WTC11 (cell line): ENCODE data around the gene DLGAP4. TPM values are rescaled to one million over a fixed set of nuclear protein-coding genes. Genes with fewer than 3 reads are reported as not detected.

ENCODE experiments used
- ATAC-seq: fragments of 200-7000 bp; cut with Tn5 transposase; 2 replicates; pipeline ENCODE4 v1.10.0; 2021; ENCODE audit warnings: mild to moderate bottlenecking, moderate library complexity
- CTCF ChIA-PET: fragments of 300-600 bp; sonication (Branson Sonifier 250); formaldehyde crosslinking; loops from one replicate; lab custom pipeline; 2021; ENCODE audit warnings: antibody characterized with exemption; lab: Charles Lee
- POLR2A ChIA-PET: fragments of 350-600 bp; sonication (Branson Sonifier 250); formaldehyde crosslinking; loops from one replicate; lab custom pipeline; 2021; ENCODE audit warnings: antibody characterized with exemption; lab: Charles Lee
- DNase-seq: peaks from one replicate; pipeline ENCODE4 v3.0.0; 2021; ENCODE audit warnings: low spot score
- H3K27ac Mint-ChIP-seq: 2 replicates; pipeline ENCODE4 v1.8.0; 2021; ENCODE audit warnings: mixed read lengths
- H3K27me3 Mint-ChIP-seq: 2 replicates; pipeline ENCODE4 v1.8.0; 2021; ENCODE audit warnings: low read depth, mild to moderate bottlenecking, moderate library complexity, mixed read lengths
- H3K36me3 Mint-ChIP-seq: 2 replicates; pipeline ENCODE4 v1.8.0; 2021; ENCODE audit warnings: mixed read lengths
- H3K4me1 Mint-ChIP-seq: 2 replicates; pipeline ENCODE4 v1.8.0; 2022; ENCODE audit warnings: mixed read lengths
- H3K4me3 Mint-ChIP-seq: 2 replicates; pipeline ENCODE4 v1.8.0; 2021; ENCODE audit warnings: mild to moderate bottlenecking, moderate library complexity, mixed read lengths
- H3K9me3 Mint-ChIP-seq: 2 replicates; pipeline ENCODE4 v1.8.0; 2021; ENCODE audit warnings: mixed read lengths
- EMX1 ChIP-seq: fragments of 250-450 bp; sonication (Bioruptor Pico); IDR thresholded peaks from 2 replicates; pipeline ENCODE4 v1.8.0; 2021; ENCODE audit warnings: mild to moderate bottlenecking
- ESRRA ChIP-seq: sonication (generic); formaldehyde crosslinking; IDR thresholded peaks from 2 replicates; pipeline ENCODE4 v1.8.1; 2022; ENCODE audit warnings: mild to moderate bottlenecking, missing genetic modification reagents, borderline replicate concordance
- FOXP1 ChIP-seq: sonication (generic); formaldehyde crosslinking; IDR thresholded peaks from 2 replicates; pipeline ENCODE4 v1.8.0; 2022; ENCODE audit warnings: missing genetic modification reagents, mild to moderate bottlenecking, moderate library complexity, borderline replicate concordance
- GABPB1 ChIP-seq: sonication (generic); formaldehyde crosslinking; IDR thresholded peaks from 2 replicates; pipeline ENCODE4 v1.8.1; 2023; ENCODE audit warnings: mild to moderate bottlenecking, missing genetic modification reagents
- MYBL2 ChIP-seq: sonication (generic); formaldehyde crosslinking; IDR thresholded peaks from 2 replicates; pipeline ENCODE4 v1.8.1; 2023; ENCODE audit warnings: mild to moderate bottlenecking, moderate library complexity, missing genetic modification reagents
- NFE2L1 ChIP-seq: sonication (generic); formaldehyde crosslinking; IDR thresholded peaks from 2 replicates; pipeline ENCODE4 v1.8.1; 2023; ENCODE audit warnings: missing genetic modification reagents
- NFYB ChIP-seq: sonication (generic); formaldehyde crosslinking; conservative IDR thresholded peaks from 2 replicates; pipeline ENCODE4 v1.8.0; 2022; ENCODE audit warnings: low read depth, missing genetic modification reagents
- NR2C2 ChIP-seq: sonication (generic); formaldehyde crosslinking; IDR thresholded peaks from 2 replicates; pipeline ENCODE4 v1.8.0; 2022; ENCODE audit warnings: mild to moderate bottlenecking, missing genetic modification reagents
- OVOL2 ChIP-seq: fragments of 250-450 bp; sonication (Bioruptor Pico); IDR thresholded peaks from 2 replicates; pipeline ENCODE4 v1.9.0; 2021; ENCODE audit warnings: mild to moderate bottlenecking, borderline replicate concordance
- SMAD4 ChIP-seq: sonication (generic); formaldehyde crosslinking; IDR thresholded peaks from 2 replicates; pipeline ENCODE4 v1.8.0; 2022; ENCODE audit warnings: mild to moderate bottlenecking, missing genetic modification reagents
- SP1 ChIP-seq: sonication (generic); formaldehyde crosslinking; conservative IDR thresholded peaks from 2 replicates; pipeline ENCODE4 v1.8.1; 2022; ENCODE audit warnings: missing genetic modification reagents
- TP53 ChIP-seq: sonication (generic); formaldehyde crosslinking; IDR thresholded peaks from 2 replicates; pipeline ENCODE4 v1.8.1; 2023; ENCODE audit warnings: mild to moderate bottlenecking, missing genetic modification reagents
- ZNF121 ChIP-seq: sonication (generic); formaldehyde crosslinking; IDR thresholded peaks from 2 replicates; pipeline ENCODE4 v1.8.0; 2023; ENCODE audit warnings: missing genetic modification reagents
- ZNF232 ChIP-seq: sonication (generic); formaldehyde crosslinking; IDR thresholded peaks from 2 replicates; pipeline ENCODE4 v1.8.0; 2022; ENCODE audit warnings: mild to moderate bottlenecking, missing genetic modification reagents
- ZNF423 ChIP-seq: fragments of 250-450 bp; sonication (Bioruptor Pico); IDR thresholded peaks from 2 replicates; pipeline ENCODE4 v2.1.2; 2022; ENCODE audit warnings: mild to moderate bottlenecking, moderate library complexity
- total RNA-seq: library from RNA; stranded (reverse); gene quantifications from 3 replicates; pipeline ENCODE4 v1.2.3, GENCODE V29; 2021
- TF ChIP-seq, protein P1 (sequence below): sonication (generic); formaldehyde crosslinking; IDR thresholded peaks from 2 replicates; pipeline ENCODE4 v1.8.0; 2023; ENCODE audit warnings: missing genetic modification reagents
- TF ChIP-seq, protein P2 (sequence below): sonication (generic); formaldehyde crosslinking; IDR thresholded peaks from 2 replicates; pipeline ENCODE4 v1.8.1; 2023; ENCODE audit warnings: mild to moderate bottlenecking, missing genetic modification reagents
- TF ChIP-seq, protein P3 (sequence below): sonication (generic); formaldehyde crosslinking; conservative IDR thresholded peaks from 2 replicates; pipeline ENCODE4 v1.8.1; 2023; ENCODE audit warnings: mild to moderate bottlenecking, low read depth, missing genetic modification reagents, moderate library complexity
- TF ChIP-seq, protein P4 (sequence below): sonication (generic); formaldehyde crosslinking; IDR thresholded peaks from 2 replicates; pipeline ENCODE4 v1.8.1; 2023; ENCODE audit warnings: mild to moderate bottlenecking, missing genetic modification reagents, moderate library complexity

Gene DLGAP4
- total RNA-seq, 1 experiment from 2014 or later, result 52.6 TPM

DNA sequence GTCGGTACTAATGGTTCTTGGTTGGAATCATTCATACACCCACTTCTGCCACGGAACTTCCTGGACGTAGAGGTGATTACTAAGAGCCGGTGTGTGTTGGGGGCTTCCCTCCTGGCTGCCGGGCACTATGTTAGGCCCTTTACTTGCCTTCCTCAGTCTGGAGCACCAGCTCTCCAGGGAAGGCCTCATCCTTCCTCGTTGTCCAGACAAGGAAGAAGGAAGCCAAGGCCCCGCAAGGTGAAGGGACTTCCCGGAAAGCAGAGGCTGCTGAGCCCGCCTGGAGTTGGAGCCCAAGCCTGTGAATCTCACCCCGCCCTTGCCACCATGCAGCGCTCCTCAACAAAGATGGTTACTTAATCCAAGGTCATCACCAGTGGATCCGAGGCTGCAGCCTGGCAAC, 43.7 kb upstream of the DLGAP4 start:
- Mint-ChIP-seq H3K36me3 (no peaks in the 10 kb centered on the region), H3K4me1 (peaks cover 15% of the 10 kb centered on the region), H3K4me3 (no peak overlapping the region), H3K9me3 (no peaks in the 10 kb centered on the region), H3K27ac (no peak overlapping the region), H3K27me3 (no peaks in the 10 kb centered on the region)
- ATAC-seq, result no peak
- ChIA-PET POLR2A (no interaction called here), CTCF (no interaction called here)
- DNase-seq, result no peak
- TF ChIP-seq NFYB (no peak), EMX1 (CRISPR knock-in tag) (no peak), FOXP1 (CRISPR knock-in tag) (no peak), NR2C2 (CRISPR knock-in tag) (no peak), ZNF232 (CRISPR knock-in tag) (no peak), SP1 (CRISPR knock-in tag) (no peak), OVOL2 (CRISPR knock-in tag) (no peak), TP53 (CRISPR knock-in tag) (no peak), SMAD4 (CRISPR knock-in tag) (no peak), MYBL2 (CRISPR knock-in tag) (no peak)
- TF ChIP-seq, protein P1, sequence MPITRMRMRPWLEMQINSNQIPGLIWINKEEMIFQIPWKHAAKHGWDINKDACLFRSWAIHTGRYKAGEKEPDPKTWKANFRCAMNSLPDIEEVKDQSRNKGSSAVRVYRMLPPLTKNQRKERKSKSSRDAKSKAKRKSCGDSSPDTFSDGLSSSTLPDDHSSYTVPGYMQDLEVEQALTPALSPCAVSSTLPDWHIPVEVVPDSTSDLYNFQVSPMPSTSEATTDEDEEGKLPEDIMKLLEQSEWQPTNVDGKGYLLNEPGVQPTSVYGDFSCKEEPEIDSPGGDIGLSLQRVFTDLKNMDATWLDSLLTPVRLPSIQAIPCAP (CRISPR knock-in tag), result no peak
- TF ChIP-seq, protein P2, sequence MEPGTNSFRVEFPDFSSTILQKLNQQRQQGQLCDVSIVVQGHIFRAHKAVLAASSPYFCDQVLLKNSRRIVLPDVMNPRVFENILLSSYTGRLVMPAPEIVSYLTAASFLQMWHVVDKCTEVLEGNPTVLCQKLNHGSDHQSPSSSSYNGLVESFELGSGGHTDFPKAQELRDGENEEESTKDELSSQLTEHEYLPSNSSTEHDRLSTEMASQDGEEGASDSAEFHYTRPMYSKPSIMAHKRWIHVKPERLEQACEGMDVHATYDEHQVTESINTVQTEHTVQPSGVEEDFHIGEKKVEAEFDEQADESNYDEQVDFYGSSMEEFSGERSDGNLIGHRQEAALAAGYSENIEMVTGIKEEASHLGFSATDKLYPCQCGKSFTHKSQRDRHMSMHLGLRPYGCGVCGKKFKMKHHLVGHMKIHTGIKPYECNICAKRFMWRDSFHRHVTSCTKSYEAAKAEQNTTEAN (CRISPR knock-in tag), result no peak
- TF ChIP-seq, protein P3, sequence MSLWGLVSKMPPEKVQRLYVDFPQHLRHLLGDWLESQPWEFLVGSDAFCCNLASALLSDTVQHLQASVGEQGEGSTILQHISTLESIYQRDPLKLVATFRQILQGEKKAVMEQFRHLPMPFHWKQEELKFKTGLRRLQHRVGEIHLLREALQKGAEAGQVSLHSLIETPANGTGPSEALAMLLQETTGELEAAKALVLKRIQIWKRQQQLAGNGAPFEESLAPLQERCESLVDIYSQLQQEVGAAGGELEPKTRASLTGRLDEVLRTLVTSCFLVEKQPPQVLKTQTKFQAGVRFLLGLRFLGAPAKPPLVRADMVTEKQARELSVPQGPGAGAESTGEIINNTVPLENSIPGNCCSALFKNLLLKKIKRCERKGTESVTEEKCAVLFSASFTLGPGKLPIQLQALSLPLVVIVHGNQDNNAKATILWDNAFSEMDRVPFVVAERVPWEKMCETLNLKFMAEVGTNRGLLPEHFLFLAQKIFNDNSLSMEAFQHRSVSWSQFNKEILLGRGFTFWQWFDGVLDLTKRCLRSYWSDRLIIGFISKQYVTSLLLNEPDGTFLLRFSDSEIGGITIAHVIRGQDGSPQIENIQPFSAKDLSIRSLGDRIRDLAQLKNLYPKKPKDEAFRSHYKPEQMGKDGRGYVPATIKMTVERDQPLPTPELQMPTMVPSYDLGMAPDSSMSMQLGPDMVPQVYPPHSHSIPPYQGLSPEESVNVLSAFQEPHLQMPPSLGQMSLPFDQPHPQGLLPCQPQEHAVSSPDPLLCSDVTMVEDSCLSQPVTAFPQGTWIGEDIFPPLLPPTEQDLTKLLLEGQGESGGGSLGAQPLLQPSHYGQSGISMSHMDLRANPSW, result no peak

DNA sequence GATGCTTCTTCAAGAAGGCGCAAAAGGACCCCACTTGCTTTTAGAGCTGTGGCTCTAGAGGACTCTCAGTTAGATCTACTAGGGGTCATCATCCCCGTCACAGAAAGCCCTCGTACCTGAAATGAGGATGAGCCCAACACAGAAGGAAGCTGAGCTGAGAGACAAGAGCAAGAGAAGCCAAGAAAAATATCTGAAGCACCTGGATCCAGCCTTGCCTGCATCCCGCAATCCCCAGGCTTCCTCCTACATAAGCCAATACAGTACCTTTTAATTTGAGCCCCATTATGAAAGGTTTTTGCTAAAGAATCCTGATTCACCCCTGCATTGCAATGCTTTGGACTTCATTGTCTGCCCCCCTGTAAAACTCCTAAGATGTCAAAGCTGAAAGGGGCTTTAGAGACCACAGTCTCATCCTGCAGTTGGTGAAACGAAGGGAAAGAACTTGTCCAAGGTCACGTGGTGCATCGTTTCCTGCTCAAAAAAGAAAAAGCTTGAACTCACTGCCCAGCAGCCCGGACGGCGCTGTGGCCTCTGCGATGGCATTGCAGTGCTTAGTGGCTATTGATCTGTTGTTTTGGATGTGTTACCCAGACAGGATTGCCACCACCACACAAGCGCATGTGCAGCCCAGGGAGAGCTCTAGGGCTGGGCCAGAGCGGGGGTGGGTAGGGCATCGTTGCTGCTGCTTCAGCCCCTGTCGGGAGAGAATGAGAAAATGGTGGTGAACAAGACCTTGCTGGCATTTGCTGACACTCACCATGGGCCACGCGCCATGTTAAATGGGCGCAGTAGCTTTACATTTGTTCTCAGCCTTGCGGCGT, 41.5 kb upstream of the DLGAP4 start:
- no peak overlapping the region for H3K4me3 Mint-ChIP-seq
- no peaks in the 10 kb centered on the region for H3K27me3 Mint-ChIP-seq
- H3K27ac Mint-ChIP-seq, result no peak overlapping the region
- H3K36me3 Mint-ChIP-seq, result no peaks in the 10 kb centered on the region
- ChIA-PET CTCF (interaction anchor here (0.6 to 1.0 kb wide), 4 partner anchors 46 to 452 kb away, joined by 3 read pairs; no protein-coding TSS in a partner anchor), POLR2A (interaction anchor here (0.6 kb wide), 1 partner anchor 30 kb away, joined by 3 read pairs; no protein-coding TSS in a partner anchor)
- no peaks in the 10 kb centered on the region for H3K9me3 Mint-ChIP-seq
- no peak for TF ChIP-seq ZNF121 (CRISPR knock-in tag)
- TF ChIP-seq GABPB1 (CRISPR knock-in tag), result no peak
- no peak for TF ChIP-seq NFE2L1
- TF ChIP-seq ZNF423 (CRISPR knock-in tag), result no peak
- no peak for TF ChIP-seq FOXP1 (CRISPR knock-in tag)
- TF ChIP-seq, protein P4, sequence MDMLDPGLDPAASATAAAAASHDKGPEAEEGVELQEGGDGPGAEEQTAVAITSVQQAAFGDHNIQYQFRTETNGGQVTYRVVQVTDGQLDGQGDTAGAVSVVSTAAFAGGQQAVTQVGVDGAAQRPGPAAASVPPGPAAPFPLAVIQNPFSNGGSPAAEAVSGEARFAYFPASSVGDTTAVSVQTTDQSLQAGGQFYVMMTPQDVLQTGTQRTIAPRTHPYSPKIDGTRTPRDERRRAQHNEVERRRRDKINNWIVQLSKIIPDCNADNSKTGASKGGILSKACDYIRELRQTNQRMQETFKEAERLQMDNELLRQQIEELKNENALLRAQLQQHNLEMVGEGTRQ (CRISPR knock-in tag), result no peak
- no peak for TF ChIP-seq ESRRA (CRISPR knock-in tag)
- no peak for DNase-seq
- no peak for ATAC-seq
- peaks cover 10% of the 10 kb centered on the region for H3K4me1 Mint-ChIP-seq
